Adrenal gland (tissue), 12 donors: ENCODE data around the gene THRA. TPM values are rescaled to one million over a fixed set of nuclear protein-coding genes. Genes with fewer than 3 reads are reported as not detected.

Source experiments
- DNase-seq, 7 donors: peaks; one replicate each; pipeline ENCODE4 v3.0.0-alpha.2; 2019 to 2020
- H3K27ac ChIP-seq, 5 donors: fragments of 200-600 bp; sonication (generic) in 4 of 5; 1 replicate in 3 of 5; 2 replicates in 2 of 5; pipeline versions ENCODE4 v1.5.1 to v1.8.0; 2016 to 2020; ENCODE audit warnings: mild to moderate bottlenecking in 1 of 5
- H3K27me3 ChIP-seq: fragments of 200-600 bp; 2 replicates; pipeline ENCODE4 v1.8.0; 2021
- H3K36me3 ChIP-seq, 2 donors: fragments of 200-600 bp; replicated peaks in 1 of 2; 1 replicate in 1 of 2; 2 replicates in 1 of 2; pipeline versions ENCODE4 v1.5.1 to v1.8.0; 2018 to 2022
- H3K4me1 ChIP-seq, 2 donors: fragments of 200-600 bp; replicated peaks in 1 of 2; 1 replicate in 1 of 2; 2 replicates in 1 of 2; pipeline versions ENCODE4 v1.5.1 to v1.8.0; 2018 to 2021
- H3K4me3 ChIP-seq, 4 donors: fragments of 200-600 bp; sonication (generic) in 3 of 4; one replicate each; pipeline ENCODE4 v1.5.1; 2016 to 2018
- H3K9me3 ChIP-seq, 3 donors: fragments of 200-600 bp; sonication (generic) in 1 of 3; replicated peaks in 1 of 3; 1 replicate in 2 of 3; 2 replicates in 1 of 3; pipeline versions ENCODE4 v1.5.1 to v1.8.0; 2016 to 2021
- POLR2A ChIP-seq, 2 donors: fragments of 450-650 bp; IDR thresholded peaks; one replicate each; pipeline ENCODE4 v1.6.1; 2017; ENCODE audit warnings: antibody characterized with exemption in 2 of 2, mild to moderate bottlenecking in 2 of 2, moderate library complexity in 1 of 2
- WGBS, 4 donors: extraction: QIAGEN DNeasy Blood & Tissue Kit in 2 of 4; methylation state at CpG; one replicate each; pipeline versions ENCODE4 v1.1.5 to v1.1.7; 2013 to 2017; 5-methylcytosine and 5-hydroxymethylcytosine counted together
- intact Hi-C, 2 donors: fragments of 100-400 bp; cut with DNase I; formaldehyde crosslinking; loops; one replicate each; pipeline versions ENCODE4 v1.14.1 to v1.15.0; 2022 to 2023
- polyA plus RNA-seq, 3 donors: library from polyadenylated mRNA; stranded (reverse); fragments of 200-250 nt in 2 of 3; fragments of 350-450 nt in 1 of 3; fragmentation: Illumina TruSeq in 1 of 3; extraction: RNeasy Lipid Tissue Mini Kit (QIAGEN cat#74804) in 1 of 3; gene quantifications; one replicate each; pipeline ENCODE4 v1.2.3, GENCODE V29; 2013 to 2014
- total RNA-seq, 9 donors: library from RNA; depleted of rRNA in 4 of 9; stranded (reverse); fragments of >200 nt in 4 of 9; fragments of 120-200 nt in 1 of 9; fragmentation: NEBNext Ultra II Directional in 1 of 9; extraction: Animal tissue kit (Norgen Biotek cat#: 25700) in 1 of 9; gene quantifications; one replicate each; pipeline versions ENCODE4 v1.1.0 to v1.2.4, GENCODE V29; 2013 to 2023
- TF ChIP-seq, protein P1 (sequence below), 6 experiments: fragments of 450-650 bp in 4 of 6; fragments of 200-600 bp in 2 of 6; sonication (generic) in 1 of 6; IDR thresholded peaks; 1 replicate in 5 of 6; 2 replicates in 1 of 6; pipeline versions ENCODE4 v1.5.1 to v1.8.0; 2016 to 2021; ENCODE audit warnings: antibody characterized with exemption in 6 of 6, mild to moderate bottlenecking in 2 of 6, moderate library complexity in 1 of 6
- donor health status: healthy with polysubstance abuse.
- donor health status: Bipolar disorder and iron deficiency.
- donor health status: DM: yes; HTN: yes; CAD: no.
- donor health status: DM: no; HTN: no; CAD: no.
- donor health status: DM: no; HTN: no; CAD: no.
- donor health status: DM: yes; HTN: yes; CAD: no.

The THRA gene
- total and polyA plus RNA-seq, 12 donors: 39.2 to 110 (median 65.8) TPM

DNA sequence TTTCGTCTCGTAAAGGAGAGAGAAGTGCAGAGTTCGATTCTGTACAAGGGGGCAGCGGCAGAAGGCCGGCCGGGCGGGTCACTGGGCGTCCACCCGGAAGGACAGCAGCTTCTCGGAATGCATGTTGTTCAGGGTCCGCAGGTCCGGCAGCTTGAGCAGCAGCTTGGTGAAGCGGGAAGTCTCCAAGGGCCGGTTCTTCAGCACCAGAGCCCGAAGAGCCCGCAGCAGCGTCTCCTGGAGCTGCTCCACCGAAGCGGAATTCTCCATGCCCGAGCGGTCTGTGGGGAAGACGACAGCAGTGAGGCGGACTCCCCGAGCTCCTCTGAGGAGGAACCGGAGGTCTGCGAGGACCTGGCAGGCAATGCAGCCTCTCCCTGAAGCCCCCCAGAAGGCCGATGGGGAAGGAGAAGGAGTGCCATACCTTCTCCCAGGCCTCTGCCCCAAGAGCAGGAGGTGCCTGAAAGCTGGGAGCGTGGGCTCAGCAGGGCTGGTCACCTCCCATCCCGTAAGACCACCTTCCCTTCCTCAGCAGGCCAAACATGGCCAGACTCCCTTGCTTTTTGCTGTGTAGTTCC is 30.3 kb downstream of the THRA start:
- H3K27me3 ChIP-seq: no peaks in the 10 kb centered on the region
- TF ChIP-seq, protein P1, sequence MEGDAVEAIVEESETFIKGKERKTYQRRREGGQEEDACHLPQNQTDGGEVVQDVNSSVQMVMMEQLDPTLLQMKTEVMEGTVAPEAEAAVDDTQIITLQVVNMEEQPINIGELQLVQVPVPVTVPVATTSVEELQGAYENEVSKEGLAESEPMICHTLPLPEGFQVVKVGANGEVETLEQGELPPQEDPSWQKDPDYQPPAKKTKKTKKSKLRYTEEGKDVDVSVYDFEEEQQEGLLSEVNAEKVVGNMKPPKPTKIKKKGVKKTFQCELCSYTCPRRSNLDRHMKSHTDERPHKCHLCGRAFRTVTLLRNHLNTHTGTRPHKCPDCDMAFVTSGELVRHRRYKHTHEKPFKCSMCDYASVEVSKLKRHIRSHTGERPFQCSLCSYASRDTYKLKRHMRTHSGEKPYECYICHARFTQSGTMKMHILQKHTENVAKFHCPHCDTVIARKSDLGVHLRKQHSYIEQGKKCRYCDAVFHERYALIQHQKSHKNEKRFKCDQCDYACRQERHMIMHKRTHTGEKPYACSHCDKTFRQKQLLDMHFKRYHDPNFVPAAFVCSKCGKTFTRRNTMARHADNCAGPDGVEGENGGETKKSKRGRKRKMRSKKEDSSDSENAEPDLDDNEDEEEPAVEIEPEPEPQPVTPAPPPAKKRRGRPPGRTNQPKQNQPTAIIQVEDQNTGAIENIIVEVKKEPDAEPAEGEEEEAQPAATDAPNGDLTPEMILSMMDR (IDR thresholded peaks at IDR 0.05): no peak
- no peak for TF ChIP-seq POLR2A (IDR thresholded peaks at IDR 0.05)
- intact Hi-C loops: loop anchor here in 1 of 2 donors (5.0 kb wide), 1 partner anchor 76 kb away; the partner anchor contains the start of gene CSF3
- WGBS, 4 donors: 57 to 72% (median 63%) methylated on average over 23 to 29 of the region's 29 CpGs
- DNase-seq: peak in 4 of 7 donors; percentile 23 to 62 (median 44)
- peaks cover 0 to 70% of the 10 kb centered on the region in 2 donors for H3K36me3 ChIP-seq
- H3K4me1 ChIP-seq: peaks cover 43 to 62% of the 10 kb centered on the region in 2 donors
- H3K4me3 ChIP-seq: no peak overlapping the region
- H3K9me3 ChIP-seq: no peaks in the 10 kb centered on the region
- H3K27ac ChIP-seq: peak overlapping the region in 4 of 5 donors; percentile 19 to 100 (median 96)

- Histone ChIP-seq H3K27ac (peak overlapping the region in 3 of 5 donors; percentile 96 to 100 (median 97)), H3K4me1 (peaks cover 46 to 68% of the 10 kb centered on the region in 2 donors), H3K36me3 (peaks cover 0 to 64% of the 10 kb centered on the region in 2 donors), H3K4me3 (no peak overlapping the region), H3K27me3 (no peaks in the 10 kb centered on the region), H3K9me3 (no peaks in the 10 kb centered on the region)
- DNase-seq: peak in 4 of 7 donors; percentile 29 to 58 (median 47)
- WGBS, 4 donors: 54 to 70% (median 64%) methylated on average over 14 to 16 of the region's 16 CpGs
- intact Hi-C loops: loop anchor here in 1 of 2 donors (5.0 kb wide), 1 partner anchor 76 kb away; the partner anchor contains the start of gene CSF3
- peak in 1 of 2 donors; percentile 14 for TF ChIP-seq POLR2A (IDR thresholded peaks at IDR 0.05)
- TF ChIP-seq, protein P1 (IDR thresholded peaks at IDR 0.05): no peak
Measured at GRCh38 chr17:40093580-40094201, 30.9 kb downstream of the THRA start.

GRCh38 chr17:40094874-40095273 is 32.1 kb downstream of the THRA start:
- Histone ChIP-seq H3K36me3 (peaks cover 0 to 54% of the 10 kb centered on the region in 2 donors), H3K27me3 (no peaks in the 10 kb centered on the region), H3K27ac (peak overlapping the region in 4 of 5 donors; percentile 96 to 100 (median 96)), H3K9me3 (no peaks in the 10 kb centered on the region), H3K4me1 (peaks cover 46 to 68% of the 10 kb centered on the region in 2 donors), H3K4me3 (no peak overlapping the region)
- WGBS, 4 donors: 47 to 62% (median 56%) methylated on average over 12 to 14 of the region's 14 CpGs
- TF ChIP-seq, protein P1 (IDR thresholded peaks at IDR 0.05): no peak
- TF ChIP-seq POLR2A (IDR thresholded peaks at IDR 0.05): no peak
- DNase-seq: peak in 4 of 7 donors; percentile 39 to 64 (median 52)
- intact Hi-C loops: loop anchor here in 1 of 2 donors (5.0 kb wide), 1 partner anchor 78 kb away; the partner anchor contains the start of gene CSF3

DNA sequence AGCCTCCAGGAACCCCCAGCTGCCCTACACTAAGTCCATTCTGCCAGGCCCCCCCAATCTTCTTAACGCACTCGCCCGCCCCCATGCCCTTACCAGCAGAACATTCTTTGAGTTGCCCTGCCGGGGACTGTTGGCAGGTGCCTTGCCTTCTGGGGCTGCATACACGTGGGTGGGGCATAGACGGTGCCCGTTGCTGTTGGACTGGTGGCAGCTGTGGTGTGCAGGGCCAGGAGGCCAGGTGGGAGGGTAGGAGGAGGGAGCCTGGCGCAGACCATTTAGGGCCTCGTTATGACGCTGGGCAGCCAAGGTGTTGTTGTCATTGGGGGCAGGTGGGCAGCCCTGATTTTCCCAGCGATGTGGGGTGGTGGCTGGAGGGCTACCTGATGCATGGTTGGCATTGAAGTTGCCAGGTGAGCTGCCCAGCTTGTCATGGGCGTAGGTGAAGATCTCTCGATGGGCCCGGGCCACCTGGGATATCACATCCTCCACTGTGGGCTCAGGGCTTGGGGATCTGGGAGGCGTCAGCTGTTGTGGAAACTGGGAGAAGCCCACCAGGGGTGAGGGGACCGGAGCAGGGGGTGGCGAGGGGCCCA is 32.7 kb downstream of the THRA start:
- Histone ChIP-seq H3K36me3 (peaks cover 0 to 53% of the 10 kb centered on the region in 2 donors), H3K4me3 (peak overlapping the region in 1 of 4 donors; percentile 60), H3K27ac (peak overlapping the region in 4 of 5 donors; percentile 96 to 100 (median 96)), H3K9me3 (no peaks in the 10 kb centered on the region), H3K27me3 (no peaks in the 10 kb centered on the region), H3K4me1 (peaks cover 46 to 68% of the 10 kb centered on the region in 2 donors)
- peak in 4 of 7 donors; percentile 35 to 64 (median 56) for DNase-seq
- intact Hi-C loops: no loop called here
- 59 to 67% (median 61%) methylated on average over 11 to 17 of the region's 17 CpGs for WGBS, 4 donors
- TF ChIP-seq, protein P1 (IDR thresholded peaks at IDR 0.05): no peak
- no peak for TF ChIP-seq POLR2A (IDR thresholded peaks at IDR 0.05)
